Neural progenitor cell (in vitro differentiated cells): ENCODE data around the gene DGUOK. TPM values are rescaled to one million over a fixed set of nuclear protein-coding genes. Genes with fewer than 3 reads are reported as not detected.

ENCODE experiments used
- DNase-seq: peaks from one replicate; pipeline ENCODE4 v3.0.0-alpha.2; 2016; ENCODE audit warnings: low spot score
- H2AFZ ChIP-seq: fragments of 200-600 bp; sonication (generic); replicated peaks from 2 replicates; pipeline ENCODE4 v1.6.1; 2016; ENCODE audit warnings: antibody characterized with exemption
- H3F3A ChIP-seq: fragments of 200-600 bp; sonication (generic); 2 replicates; pipeline ENCODE4 v1.6.1; 2016; ENCODE audit warnings: antibody characterized with exemption, low read depth
- H3K27ac ChIP-seq: fragments of 200-600 bp; sonication (generic); 2 replicates; pipeline ENCODE4 v1.5.1; 2016; ENCODE audit warnings: mild to moderate bottlenecking
- H3K27me3 ChIP-seq: fragments of 200-600 bp; sonication (generic); 2 replicates; pipeline ENCODE4 v1.6.1; 2016; ENCODE audit warnings: mild to moderate bottlenecking, moderate library complexity
- H3K36me3 ChIP-seq: fragments of 200-600 bp; sonication (generic); 2 replicates; pipeline ENCODE4 v1.5.1; 2016
- H3K4me1 ChIP-seq: fragments of 200-600 bp; sonication (generic); 2 replicates; pipeline ENCODE4 v1.6.1; 2016; ENCODE audit warnings: mixed run types
- H3K4me2 ChIP-seq: fragments of 200-600 bp; sonication (generic); 2 replicates; pipeline ENCODE4 v1.6.1; 2016
- H3K4me3 ChIP-seq: fragments of 200-600 bp; sonication (generic); 2 replicates; pipeline ENCODE4 v1.5.1; 2016
- H3K79me2 ChIP-seq: fragments of 200-600 bp; sonication (generic); 2 replicates; pipeline ENCODE4 v1.6.1; 2016; ENCODE audit warnings: low read depth
- H3K9ac ChIP-seq: fragments of 200-600 bp; sonication (generic); 2 replicates; pipeline ENCODE4 v1.6.1; 2016
- H3K9me3 ChIP-seq: fragments of 200-600 bp; sonication (generic); 2 replicates; pipeline ENCODE4 v1.5.1; 2016; ENCODE audit warnings: low read depth
- H4K20me1 ChIP-seq: fragments of 200-600 bp; sonication (generic); 2 replicates; pipeline ENCODE4 v1.6.1; 2016; ENCODE audit warnings: low read depth
- H3K27ac Mint-ChIP-seq: 3 replicates; pipeline ENCODE4 v1.8.0; 2021; ENCODE audit warnings: mixed read lengths
- H3K27me3 Mint-ChIP-seq: 2 replicates; pipeline ENCODE4 v1.8.0; 2022; ENCODE audit warnings: low read depth, mild to moderate bottlenecking, inconsistent platforms, moderate library complexity, mixed read lengths; ENCODE audit not compliant: insufficient read depth
- H3K36me3 Mint-ChIP-seq: 3 replicates; pipeline ENCODE4 v1.8.0; 2021; ENCODE audit warnings: mixed read lengths
- H3K4me1 Mint-ChIP-seq: 3 replicates; pipeline ENCODE4 v1.8.0; 2021; ENCODE audit warnings: mixed read lengths
- H3K4me3 Mint-ChIP-seq: 3 replicates; pipeline ENCODE4 v1.8.0; 2021; ENCODE audit warnings: mild to moderate bottlenecking, moderate library complexity, mixed read lengths
- H3K9me3 Mint-ChIP-seq: 3 replicates; pipeline ENCODE4 v1.8.0; 2020; ENCODE audit warnings: mixed read lengths
- EZH2 ChIP-seq: fragments of 200-600 bp; sonication (generic); IDR thresholded peaks from 2 replicates; pipeline ENCODE4 v1.6.1; 2017; ENCODE audit warnings: antibody characterized with exemption, mild to moderate bottlenecking, moderate library complexity
- EZH2phosphoT487 ChIP-seq: fragments of 200-600 bp; sonication (generic); IDR thresholded peaks from 2 replicates; pipeline ENCODE4 v1.6.1; 2017; ENCODE audit warnings: antibody characterized with exemption
- total RNA-seq: library from RNA; depleted of rRNA; stranded (reverse); fragments of >200 nt; gene quantifications from 2 replicates; pipeline ENCODE4 v1.2.3, GENCODE V29; 2015; ENCODE audit warnings: low replicate concordance
- TF ChIP-seq, protein P1 (sequence below): fragments of 200-600 bp; sonication (generic); IDR thresholded peaks from 2 replicates; pipeline ENCODE4 v1.5.1; 2017; ENCODE audit warnings: antibody characterized with exemption, mild to moderate bottlenecking

DGUOK gene
- total RNA-seq, 1 donor from 2014 or later: 79.0 TPM

- Histone ChIP-seq H3K9me3 (no peaks in the 10 kb centered on the region), H3K79me2 (peaks cover 53% of the 10 kb centered on the region), H3K27me3 (no peaks in the 10 kb centered on the region), H3F3A (no peaks in the 10 kb centered on the region), H2AFZ (no peak overlapping the region), H3K36me3 (no peaks in the 10 kb centered on the region), H3K9ac (no peak overlapping the region), H3K4me1 (peaks cover 2% of the 10 kb centered on the region), H3K4me3 (no peak overlapping the region), H3K27ac (no peak overlapping the region), H3K4me2 (no peak overlapping the region), H4K20me1 (peaks cover 77% of the 10 kb centered on the region)
- DNase-seq: no peak
- Mint-ChIP-seq H3K4me1 (peaks cover 25% of the 10 kb centered on the region), H3K9me3 (no peaks in the 10 kb centered on the region), H3K36me3 (peaks cover 21% of the 10 kb centered on the region), H3K27ac (no peak overlapping the region), H3K27me3 (peaks cover 7% of the 10 kb centered on the region), H3K4me3 (no peak overlapping the region)
- no peak for TF ChIP-seq EZH2phosphoT487
- TF ChIP-seq, protein P1, sequence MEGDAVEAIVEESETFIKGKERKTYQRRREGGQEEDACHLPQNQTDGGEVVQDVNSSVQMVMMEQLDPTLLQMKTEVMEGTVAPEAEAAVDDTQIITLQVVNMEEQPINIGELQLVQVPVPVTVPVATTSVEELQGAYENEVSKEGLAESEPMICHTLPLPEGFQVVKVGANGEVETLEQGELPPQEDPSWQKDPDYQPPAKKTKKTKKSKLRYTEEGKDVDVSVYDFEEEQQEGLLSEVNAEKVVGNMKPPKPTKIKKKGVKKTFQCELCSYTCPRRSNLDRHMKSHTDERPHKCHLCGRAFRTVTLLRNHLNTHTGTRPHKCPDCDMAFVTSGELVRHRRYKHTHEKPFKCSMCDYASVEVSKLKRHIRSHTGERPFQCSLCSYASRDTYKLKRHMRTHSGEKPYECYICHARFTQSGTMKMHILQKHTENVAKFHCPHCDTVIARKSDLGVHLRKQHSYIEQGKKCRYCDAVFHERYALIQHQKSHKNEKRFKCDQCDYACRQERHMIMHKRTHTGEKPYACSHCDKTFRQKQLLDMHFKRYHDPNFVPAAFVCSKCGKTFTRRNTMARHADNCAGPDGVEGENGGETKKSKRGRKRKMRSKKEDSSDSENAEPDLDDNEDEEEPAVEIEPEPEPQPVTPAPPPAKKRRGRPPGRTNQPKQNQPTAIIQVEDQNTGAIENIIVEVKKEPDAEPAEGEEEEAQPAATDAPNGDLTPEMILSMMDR: no peak
- no peak for TF ChIP-seq EZH2
Observed at GRCh38 chr2:73993376-73993775, 66.7 kb downstream of the DGUOK start.

DNA sequence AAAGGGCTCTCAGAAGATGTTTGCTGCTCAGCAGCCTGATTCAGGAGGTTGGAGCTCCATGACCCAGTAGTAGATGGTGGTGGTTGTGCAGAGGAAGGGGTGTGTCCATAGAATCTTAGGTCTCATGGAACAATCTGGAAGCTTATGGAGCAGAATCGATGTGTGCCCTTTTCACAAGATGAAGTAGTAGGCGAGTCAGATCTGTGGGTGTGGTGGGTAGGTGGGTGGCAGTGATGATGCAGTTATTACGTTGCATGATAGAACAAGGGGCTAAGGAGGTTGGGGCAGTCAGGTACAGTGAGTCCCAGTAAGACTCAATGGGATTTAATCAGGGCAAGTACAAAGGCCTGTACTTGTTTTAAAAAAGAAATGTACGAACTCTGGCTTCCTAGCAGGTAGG, 67.1 kb downstream of the DGUOK start:
- no peak overlapping the region for H3K27ac ChIP-seq
- no peak overlapping the region for H3K4me3 ChIP-seq
- peaks cover 79% of the 10 kb centered on the region for H4K20me1 ChIP-seq
- no peak overlapping the region for H3K4me2 ChIP-seq
- H3K4me1 ChIP-seq: no peaks in the 10 kb centered on the region
- no peak overlapping the region for H3K9ac ChIP-seq
- no peak for TF ChIP-seq EZH2
- TF ChIP-seq, protein P1: no peak
- no peak for TF ChIP-seq EZH2phosphoT487
- H3K79me2 ChIP-seq: peaks cover 53% of the 10 kb centered on the region
- Mint-ChIP-seq H3K36me3 (peaks cover 18% of the 10 kb centered on the region), H3K4me1 (peaks cover 25% of the 10 kb centered on the region), H3K4me3 (no peak overlapping the region), H3K27me3 (peaks cover 7% of the 10 kb centered on the region), H3K27ac (no peak overlapping the region), H3K9me3 (no peaks in the 10 kb centered on the region)
- no peaks in the 10 kb centered on the region for H3K9me3 ChIP-seq
- no peaks in the 10 kb centered on the region for H3F3A ChIP-seq
- no peak for DNase-seq
- no peak overlapping the region for H2AFZ ChIP-seq
- H3K36me3 ChIP-seq: no peaks in the 10 kb centered on the region
- H3K27me3 ChIP-seq: no peaks in the 10 kb centered on the region

GRCh38 chr2:73994178-73994831, 67.6 kb downstream of the DGUOK start:
- Histone ChIP-seq H3K9me3 (no peaks in the 10 kb centered on the region), H3K27ac (no peak overlapping the region), H3K79me2 (peaks cover 53% of the 10 kb centered on the region), H4K20me1 (peaks cover 79% of the 10 kb centered on the region), H3K36me3 (no peaks in the 10 kb centered on the region), H3K9ac (no peak overlapping the region), H3K4me2 (no peak overlapping the region), H3F3A (no peaks in the 10 kb centered on the region), H3K4me3 (no peak overlapping the region), H3K4me1 (peaks cover 2% of the 10 kb centered on the region), H3K27me3 (no peaks in the 10 kb centered on the region), H2AFZ (no peak overlapping the region)
- H3K4me1 Mint-ChIP-seq: peaks cover 28% of the 10 kb centered on the region
- H3K27me3 Mint-ChIP-seq: peaks cover 7% of the 10 kb centered on the region
- no peaks in the 10 kb centered on the region for H3K9me3 Mint-ChIP-seq
- no peak for TF ChIP-seq EZH2
- no peak for TF ChIP-seq EZH2phosphoT487
- TF ChIP-seq, protein P1: no peak
- DNase-seq: no peak
- H3K27ac Mint-ChIP-seq: no peak overlapping the region
- H3K4me3 Mint-ChIP-seq: no peak overlapping the region
- peaks cover 15% of the 10 kb centered on the region for H3K36me3 Mint-ChIP-seq
